ENCODE measurements around the gene HDAC5.
"Not testable (repeated sequence)": the region's sequence is repeated elsewhere in the genome, so short reads cannot be mapped to it uniquely, and the experiment has no call there.

HDAC5 gene

GRCh38 chr17:44123356-44124117 lies at the start of gene HDAC5:
HDAC5 (minus strand) TSS chr17:44123641; CDS start chr17:44117515, 6,126 bp downstream.
- Mint-ChIP-seq H3K36me3 (no peaks in the 10 kb centered on the region), H3K27me3 (no peaks in the 10 kb centered on the region), H3K4me1 (ENCODE audit: low read depth) (peaks cover 36% of the 10 kb centered on the region), H3K9me3 (ENCODE audit: low read depth) (no peaks in the 10 kb centered on the region), H3K27ac (peak within 1 kb of the TSS; percentile 98), H3K4me3 (peak within 1 kb of the TSS; percentile 92)

DNA sequence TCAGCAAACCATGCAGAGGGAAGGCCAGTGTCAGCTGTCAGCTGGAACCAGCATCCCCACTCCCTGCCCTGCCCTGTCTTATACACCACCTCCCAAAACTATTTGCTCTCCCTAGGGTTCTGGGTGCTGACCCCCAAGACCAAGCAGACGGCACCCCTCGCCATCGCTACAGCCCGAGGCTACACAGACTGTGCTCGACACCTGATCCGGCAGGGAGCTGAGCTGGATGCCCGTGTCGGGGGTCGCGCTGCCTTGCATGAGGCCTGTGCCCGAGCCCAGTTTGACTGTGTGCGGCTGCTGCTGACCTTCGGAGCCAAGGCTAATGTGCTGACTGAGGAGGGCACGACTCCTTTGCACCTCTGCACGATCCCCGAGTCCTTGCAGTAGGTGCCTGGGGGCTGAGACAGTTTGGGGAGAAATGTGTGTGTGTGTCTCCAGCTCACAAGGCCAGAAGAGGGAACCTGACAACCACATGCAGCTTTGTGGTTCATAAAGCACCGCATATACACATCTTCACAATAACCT lies 48.6 kb upstream of the HDAC5 start:
- no peaks in the 10 kb centered on the region for H3K9me3 Mint-ChIP-seq (ENCODE audit: low read depth)
- peaks cover 10% of the 10 kb centered on the region for H3K4me1 Mint-ChIP-seq (ENCODE audit: low read depth)
- no peak overlapping the region for H3K4me3 Mint-ChIP-seq
- peaks cover 2% of the 10 kb centered on the region for H3K36me3 Mint-ChIP-seq
- no peak overlapping the region for H3K27ac Mint-ChIP-seq
- no peaks in the 10 kb centered on the region for H3K27me3 Mint-ChIP-seq

DNA sequence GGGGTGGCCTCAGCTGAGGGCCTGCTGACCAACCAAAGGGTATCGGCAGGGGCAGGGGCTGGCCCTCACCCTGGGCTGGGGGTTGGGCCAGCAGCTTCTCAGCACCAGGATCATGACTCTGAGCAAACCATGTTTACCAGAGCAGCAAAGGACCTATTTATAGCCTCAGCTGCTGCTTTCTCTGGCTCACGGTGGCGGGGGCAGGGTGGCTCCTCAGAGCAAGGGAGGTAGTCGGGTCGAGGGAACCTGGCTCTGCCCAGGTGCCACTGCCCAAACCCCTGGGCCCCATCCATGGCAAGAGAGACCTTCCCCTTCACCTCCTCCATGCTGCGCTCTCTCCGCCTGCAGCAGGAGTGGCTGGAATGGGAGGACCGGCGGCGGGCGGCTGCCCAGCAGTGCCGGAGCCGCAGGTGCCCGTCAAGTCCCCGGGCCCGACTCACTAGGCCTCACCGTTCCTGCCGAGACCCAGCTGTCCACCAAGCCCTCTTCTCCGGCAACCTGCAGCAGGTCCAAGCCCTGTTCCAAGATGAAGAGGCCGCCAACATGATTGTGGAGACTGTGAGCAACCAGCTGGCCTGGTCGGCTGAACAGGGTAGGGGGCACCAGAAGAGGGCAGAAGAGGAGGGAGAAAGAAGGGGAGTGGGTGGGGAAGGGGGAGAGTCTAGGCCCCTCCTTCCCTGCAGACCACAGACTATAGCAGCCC lies 47.2 kb upstream of the HDAC5 start, which contains the start of gene ASB16:
Gene ASB16 (plus strand): TSS at position 206 of the 703 bp plus-strand sequence. CDS start 86 bp downstream, at position 292.
- Mint-ChIP-seq H3K36me3 (no peaks in the 10 kb centered on the region), H3K4me1 (ENCODE audit: low read depth) (peaks cover 10% of the 10 kb centered on the region), H3K9me3 (ENCODE audit: low read depth) (no peaks in the 10 kb centered on the region), H3K27me3 (no peaks in the 10 kb centered on the region), H3K27ac (no peak within 1 kb of the TSS), H3K4me3 (no peak within 1 kb of the TSS)

- no peaks in the 10 kb centered on the region for H3K36me3 Mint-ChIP-seq
- H3K9me3 Mint-ChIP-seq (ENCODE audit: low read depth): no peaks in the 10 kb centered on the region
- no peak overlapping the region for H3K27ac Mint-ChIP-seq
- H3K4me3 Mint-ChIP-seq: no peak overlapping the region
- no peaks in the 10 kb centered on the region for H3K27me3 Mint-ChIP-seq
- peaks cover 10% of the 10 kb centered on the region for H3K4me1 Mint-ChIP-seq (ENCODE audit: low read depth)
Observed at GRCh38 chr17:44170135-44170498, 46.7 kb upstream of the HDAC5 start.

GRCh38 chr17:44167181-44167861 lies 43.9 kb upstream of the HDAC5 start:
- Mint-ChIP-seq H3K9me3 (ENCODE audit: low read depth) (no peaks in the 10 kb centered on the region), H3K27ac (no peak overlapping the region), H3K36me3 (no peaks in the 10 kb centered on the region), H3K4me3 (no peak overlapping the region), H3K4me1 (ENCODE audit: low read depth) (peaks cover 10% of the 10 kb centered on the region), H3K27me3 (no peaks in the 10 kb centered on the region)

GRCh38 chr17:44164476-44164875 lies 41.0 kb upstream of the HDAC5 start:
- no peaks in the 10 kb centered on the region for H3K27me3 Mint-ChIP-seq
- no peaks in the 10 kb centered on the region for H3K9me3 Mint-ChIP-seq (ENCODE audit: low read depth)
- peaks cover 12% of the 10 kb centered on the region for H3K4me1 Mint-ChIP-seq (ENCODE audit: low read depth)
- no peak overlapping the region for H3K4me3 Mint-ChIP-seq
- no peak overlapping the region for H3K27ac Mint-ChIP-seq
- no peaks in the 10 kb centered on the region for H3K36me3 Mint-ChIP-seq

GRCh38 chr17:44159519-44160210 lies 36.2 kb upstream of the HDAC5 start:
- peaks cover 2% of the 10 kb centered on the region for H3K36me3 Mint-ChIP-seq
- H3K4me3 Mint-ChIP-seq: no peak overlapping the region
- no peak overlapping the region for H3K27ac Mint-ChIP-seq
- H3K27me3 Mint-ChIP-seq: no peaks in the 10 kb centered on the region
- H3K4me1 Mint-ChIP-seq (ENCODE audit: low read depth): peaks cover 2% of the 10 kb centered on the region
- H3K9me3 Mint-ChIP-seq (ENCODE audit: low read depth): no peaks in the 10 kb centered on the region

- Mint-ChIP-seq H3K4me1 (ENCODE audit: low read depth) (peaks cover 2% of the 10 kb centered on the region), H3K4me3 (no peak overlapping the region), H3K27me3 (no peaks in the 10 kb centered on the region), H3K27ac (no peak overlapping the region), H3K36me3 (peaks cover 4% of the 10 kb centered on the region), H3K9me3 (ENCODE audit: low read depth) (no peaks in the 10 kb centered on the region)
Observed at GRCh38 chr17:44155488-44155887, 32.0 kb upstream of the HDAC5 start.

DNA sequence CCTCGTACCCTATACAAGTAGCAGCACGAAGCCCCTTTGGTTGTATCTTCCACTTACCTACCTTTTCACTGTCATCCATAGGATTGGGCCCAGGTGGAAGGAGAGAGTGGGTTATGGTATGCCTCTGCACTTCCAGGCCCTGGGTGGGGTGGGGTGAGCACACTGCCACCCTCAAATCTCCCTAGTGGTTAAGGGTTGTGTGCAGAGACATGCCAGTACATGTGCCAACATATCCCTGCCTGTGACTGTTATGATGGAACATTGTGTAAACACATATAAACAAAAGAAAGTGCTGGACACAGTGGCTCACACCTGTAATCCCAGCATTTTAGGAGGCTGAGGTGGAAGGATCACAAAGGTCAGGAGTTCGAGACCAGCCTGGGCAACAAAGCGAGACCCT lies 29.4 kb upstream of the HDAC5 start:
- no peaks in the 10 kb centered on the region for H3K27me3 Mint-ChIP-seq
- no peak overlapping the region for H3K4me3 Mint-ChIP-seq
- no peaks in the 10 kb centered on the region for H3K4me1 Mint-ChIP-seq (ENCODE audit: low read depth)
- no peaks in the 10 kb centered on the region for H3K9me3 Mint-ChIP-seq (ENCODE audit: low read depth)
- no peak overlapping the region for H3K27ac Mint-ChIP-seq
- peaks cover 4% of the 10 kb centered on the region for H3K36me3 Mint-ChIP-seq

DNA sequence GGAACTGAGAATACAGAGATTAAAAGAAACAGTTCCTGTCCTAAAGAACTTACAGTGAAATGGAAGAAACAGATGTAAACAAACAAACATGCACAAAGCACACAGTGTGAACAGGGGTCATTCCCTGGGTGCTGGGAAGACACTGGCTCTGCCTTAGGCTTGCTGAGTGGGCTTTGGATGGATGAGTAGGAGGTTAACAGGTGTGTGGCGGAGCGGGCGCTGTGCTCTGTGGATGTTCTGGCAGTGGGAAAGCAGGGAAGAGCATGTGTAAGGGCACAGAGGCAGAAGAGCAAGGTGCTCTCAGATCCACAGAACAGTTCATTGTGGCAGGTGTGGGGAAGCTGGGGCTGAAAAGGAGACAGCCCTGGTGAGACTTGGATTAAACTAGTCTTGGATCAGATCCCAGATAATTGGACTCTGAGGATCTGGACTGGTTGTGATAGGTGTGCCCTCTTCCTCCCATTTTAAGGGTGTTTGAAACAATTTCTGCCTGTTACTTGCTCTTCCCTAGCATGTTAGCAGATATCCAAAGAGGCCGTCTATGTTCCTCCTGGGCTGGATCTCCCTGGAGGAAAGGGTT lies 26.4 kb upstream of the HDAC5 start:
- Mint-ChIP-seq H3K27ac (peak overlapping the region; percentile 68), H3K4me1 (ENCODE audit: low read depth) (no peaks in the 10 kb centered on the region), H3K36me3 (peaks cover 4% of the 10 kb centered on the region), H3K4me3 (no peak overlapping the region), H3K27me3 (no peaks in the 10 kb centered on the region), H3K9me3 (ENCODE audit: low read depth) (no peaks in the 10 kb centered on the region)

- not testable (repeated sequence) for H3K27me3 Mint-ChIP-seq; H3K27ac Mint-ChIP-seq; H3K9me3 Mint-ChIP-seq (ENCODE audit: low read depth); H3K36me3 Mint-ChIP-seq; H3K4me3 Mint-ChIP-seq; H3K4me1 Mint-ChIP-seq (ENCODE audit: low read depth)
Observed at GRCh38 chr17:44149066-44149465, 25.6 kb upstream of the HDAC5 start.

- Mint-ChIP-seq H3K9me3 (ENCODE audit: low read depth) (no peaks in the 10 kb centered on the region), H3K4me1 (ENCODE audit: low read depth) (no peaks in the 10 kb centered on the region), H3K27ac (no peak overlapping the region), H3K4me3 (no peak overlapping the region), H3K36me3 (peaks cover 3% of the 10 kb centered on the region), H3K27me3 (no peaks in the 10 kb centered on the region)
Observed at GRCh38 chr17:44147812-44148211, 24.4 kb upstream of the HDAC5 start.

- Mint-ChIP-seq H3K4me3 (no peak overlapping the region), H3K36me3 (peaks cover 2% of the 10 kb centered on the region)
Observed at GRCh38 chr17:44146375-44147346, 23.2 kb upstream of the HDAC5 start.

More at GRCh38 chr17:44146375-44147346, 23.2 kb upstream of the HDAC5 start:
- no peaks in the 10 kb centered on the region for H3K9me3 Mint-ChIP-seq (ENCODE audit: low read depth)
- H3K27ac Mint-ChIP-seq: no peak overlapping the region
- H3K4me1 Mint-ChIP-seq (ENCODE audit: low read depth): no peaks in the 10 kb centered on the region
- no peaks in the 10 kb centered on the region for H3K27me3 Mint-ChIP-seq
